ENCODE results near the gene PPP1R3F.

PPP1R3F gene

GRCh38 chrX:49269767-49270248 is at the start of gene PPP1R3F:
Gene PPP1R3F (plus strand): TSS chrX:49269793. CDS start chrX:49269870, 77 bp downstream.
- no peak for DNase-seq (ENCODE audit: low read depth)

GRCh38 chrX:49220100-49220499 is 49.5 kb upstream of the PPP1R3F start:
- DNase-seq (ENCODE audit: low read depth), result no peak

GRCh38 chrX:49221868-49222267 is 47.7 kb upstream of the PPP1R3F start:
- DNase-seq (ENCODE audit: low read depth), result no peak

- no peak for DNase-seq (ENCODE audit: low read depth)
Observed at GRCh38 chrX:49225858-49226257, 43.7 kb upstream of the PPP1R3F start.

GRCh38 chrX:49226946-49227345 is 42.6 kb upstream of the PPP1R3F start:
- no peak for DNase-seq (ENCODE audit: low read depth)

- DNase-seq (ENCODE audit: low read depth), result no peak
Observed at GRCh38 chrX:49227726-49228125, 41.9 kb upstream of the PPP1R3F start.

- no peak for DNase-seq (ENCODE audit: low read depth)
Observed at GRCh38 chrX:49228185-49228584, 41.4 kb upstream of the PPP1R3F start.

GRCh38 chrX:49230500-49231232 is 38.9 kb upstream of the PPP1R3F start:
- DNase-seq (ENCODE audit: low read depth), result peak; percentile 25

- no peak for DNase-seq (ENCODE audit: low read depth)
Observed at GRCh38 chrX:49231333-49232000, 38.1 kb upstream of the PPP1R3F start.

- DNase-seq (ENCODE audit: low read depth), result no peak
Observed at GRCh38 chrX:49232525-49232924, 37.1 kb upstream of the PPP1R3F start.

- no peak for DNase-seq (ENCODE audit: low read depth)
Observed at GRCh38 chrX:49233176-49233575, 36.4 kb upstream of the PPP1R3F start, which contains the start of gene CACNA1F. Gene CACNA1F (minus strand): TSS chrX:49233340. CDS start chrX:49233309, 31 bp downstream.

- DNase-seq (ENCODE audit: low read depth), result no peak
Observed at GRCh38 chrX:49233887-49234555, 35.6 kb upstream of the PPP1R3F start.

GRCh38 chrX:49237060-49237459 is 32.5 kb upstream of the PPP1R3F start:
- no peak for DNase-seq (ENCODE audit: low read depth)

GRCh38 chrX:49238735-49239134 is 30.9 kb upstream of the PPP1R3F start:
- DNase-seq (ENCODE audit: low read depth), result no peak

GRCh38 chrX:49242545-49243066 is 27.0 kb upstream of the PPP1R3F start:
- no peak for DNase-seq (ENCODE audit: low read depth)

- DNase-seq (ENCODE audit: low read depth), result no peak
Observed at GRCh38 chrX:49243166-49243565, 26.4 kb upstream of the PPP1R3F start.

- no peak for DNase-seq (ENCODE audit: low read depth)
Observed at GRCh38 chrX:49244207-49244606, 25.4 kb upstream of the PPP1R3F start.

- no peak for DNase-seq (ENCODE audit: low read depth)
Observed at GRCh38 chrX:49246541-49246940, 23.1 kb upstream of the PPP1R3F start.

GRCh38 chrX:49247346-49247745 is 22.2 kb upstream of the PPP1R3F start:
- no peak for DNase-seq (ENCODE audit: low read depth)

GRCh38 chrX:49247916-49248811 is 21.4 kb upstream of the PPP1R3F start:
- DNase-seq (ENCODE audit: low read depth), result no peak

- DNase-seq (ENCODE audit: low read depth), result no peak
Observed at GRCh38 chrX:49249071-49249470, 20.5 kb upstream of the PPP1R3F start.

- DNase-seq (ENCODE audit: low read depth), result no peak
Observed at GRCh38 chrX:49249616-49250015, 20.0 kb upstream of the PPP1R3F start.

Measured in amniotic epithelial cell (primary cell).